DOHH2 (cell line): ENCODE measurements around the gene CYTH4.

Source experiments
- H3F3A ChIP-seq: fragments of 200-600 bp; sonication (generic), shearing (Covaris generic); 2 replicates; pipeline ENCODE4 v1.6.0; 2016; ENCODE audit warnings: antibody characterized with exemption, mild to moderate bottlenecking; ENCODE audit not compliant: control insufficient read depth, insufficient read depth
- H3K27ac ChIP-seq: fragments of 200-600 bp; sonication (generic); 2 replicates; pipeline ENCODE4 v1.5.1; 2014; ENCODE audit warnings: low read depth, mild to moderate bottlenecking, low read length, moderate library complexity
- H3K27me3 ChIP-seq: fragments of 200-600 bp; sonication (generic); 2 replicates; pipeline ENCODE4 v1.6.1; 2014; ENCODE audit warnings: mild to moderate bottlenecking, low read length, mixed read lengths; ENCODE audit not compliant: control insufficient read depth
- H3K36me3 ChIP-seq: fragments of 200-600 bp; sonication (generic); 2 replicates; pipeline ENCODE4 v1.6.1; 2014; ENCODE audit warnings: mild to moderate bottlenecking, low read length, moderate library complexity, mixed read lengths; ENCODE audit not compliant: control insufficient read depth
- H3K4me1 ChIP-seq: fragments of 200-600 bp; sonication (generic); 2 replicates; pipeline ENCODE4 v1.6.1; 2014; ENCODE audit warnings: mild to moderate bottlenecking, low read length, mixed read lengths; ENCODE audit not compliant: control insufficient read depth
- H3K4me2 ChIP-seq: fragments of 200-600 bp; sonication (generic); 2 replicates; pipeline ENCODE4 v1.6.0; 2014; ENCODE audit warnings: mild to moderate bottlenecking, low read length, moderate library complexity
- H3K4me3 ChIP-seq: fragments of 200-600 bp; sonication (generic); 2 replicates; pipeline ENCODE4 v1.5.1; 2014; ENCODE audit warnings: mild to moderate bottlenecking, low read length, mixed read lengths
- H3K79me2 ChIP-seq: fragments of 200-600 bp; sonication (generic); 2 replicates; pipeline ENCODE4 v1.6.1; 2014; ENCODE audit warnings: mild to moderate bottlenecking, low read length, mixed read lengths; ENCODE audit not compliant: control insufficient read depth
- H3K9me2 ChIP-seq: fragments of 200-600 bp; sonication (generic); replicated peaks from 2 replicates; pipeline ENCODE4 v1.6.1; 2014; ENCODE audit warnings: mild to moderate bottlenecking, low read length, mixed read lengths; ENCODE audit not compliant: control insufficient read depth
- H3K9me3 ChIP-seq: fragments of 200-600 bp; sonication (generic); 2 replicates; pipeline ENCODE4 v1.6.1; 2014; ENCODE audit warnings: antibody characterized with exemption, low read length, mixed read lengths; ENCODE audit not compliant: control insufficient read depth, insufficient read depth
- H4K20me1 ChIP-seq: fragments of 200-600 bp; sonication (generic); 2 replicates; pipeline ENCODE4 v1.6.0; 2014; ENCODE audit warnings: low read depth, mild to moderate bottlenecking, antibody characterized with exemption, low read length, moderate library complexity; ENCODE audit not compliant: control insufficient read depth, insufficient read depth
- CTCF ChIP-seq: fragments of 200-600 bp; sonication (generic); IDR thresholded peaks from one replicate; pipeline ENCODE4 v1.5.1; 2014; ENCODE audit warnings: antibody characterized with exemption, mild to moderate bottlenecking, low read depth, low read length; ENCODE audit not compliant: poor library complexity, severe bottlenecking
- EZH2phosphoT487 ChIP-seq: fragments of 200-600 bp; sonication (generic); IDR thresholded peaks from 2 replicates; pipeline ENCODE4 v1.6.1; 2017; ENCODE audit warnings: borderline replicate concordance, mild to moderate bottlenecking, antibody characterized with exemption, low read length, moderate library complexity, mixed read lengths

CYTH4 gene

GRCh38 chr22:37335806-37336199 is 53.5 kb downstream of the CYTH4 start:
- Histone ChIP-seq H3F3A (no peaks in the 10 kb centered on the region), H3K27ac (no peak overlapping the region), H3K4me1 (peaks cover under 1% of the 10 kb centered on the region; the same call in 1 of the 2 replicates), H3K9me2 (no peaks in the 10 kb centered on the region), H4K20me1 (no peaks in the 10 kb centered on the region), H3K9me3 (no peaks in the 10 kb centered on the region), H3K4me3 (no peak overlapping the region), H3K27me3 (peaks cover 62% of the 10 kb centered on the region), H3K4me2 (no peak overlapping the region), H3K79me2 (no peaks in the 10 kb centered on the region), H3K36me3 (no peaks in the 10 kb centered on the region)
- TF ChIP-seq CTCF: no peak
- TF ChIP-seq EZH2phosphoT487: no peak

GRCh38 chr22:37336579-37336978 is 54.3 kb downstream of the CYTH4 start:
- Histone ChIP-seq H4K20me1 (no peaks in the 10 kb centered on the region), H3K27me3 (peaks cover 68% of the 10 kb centered on the region), H3K4me1 (no peaks in the 10 kb centered on the region), H3K36me3 (no peaks in the 10 kb centered on the region), H3K4me2 (no peak overlapping the region), H3K27ac (no peak overlapping the region), H3F3A (no peaks in the 10 kb centered on the region), H3K4me3 (no peak overlapping the region), H3K9me3 (no peaks in the 10 kb centered on the region), H3K79me2 (no peaks in the 10 kb centered on the region), H3K9me2 (no peaks in the 10 kb centered on the region)
- TF ChIP-seq CTCF (no peak), EZH2phosphoT487 (no peak)

GRCh38 chr22:37337204-37337943 is 55.1 kb downstream of the CYTH4 start:
- H3K79me2 ChIP-seq: no peaks in the 10 kb centered on the region
- H3K4me2 ChIP-seq: no peak overlapping the region
- H4K20me1 ChIP-seq: no peaks in the 10 kb centered on the region
- H3K4me1 ChIP-seq: peaks cover 6% of the 10 kb centered on the region
- H3K4me3 ChIP-seq: no peak overlapping the region
- H3K9me3 ChIP-seq: no peaks in the 10 kb centered on the region
- no peak for TF ChIP-seq CTCF
- no peak for TF ChIP-seq EZH2phosphoT487
- H3K27me3 ChIP-seq: peaks cover 72% of the 10 kb centered on the region
- no peaks in the 10 kb centered on the region for H3K36me3 ChIP-seq
- H3K9me2 ChIP-seq: no peaks in the 10 kb centered on the region
- no peak overlapping the region for H3K27ac ChIP-seq
- H3F3A ChIP-seq: no peaks in the 10 kb centered on the region
